Endothelial cell of umbilical vein (primary cell): ENCODE measurements around the gene CCM2. TPM values are rescaled to one million over a fixed set of nuclear protein-coding genes. Genes with fewer than 3 reads are reported as not detected.

Source experiments
- BruUV-seq: library from RNA; stranded (reverse); fragments of 400-500 nt; replicated peaks from 2 replicates; lab custom pipeline; 2021; lab: Mats Ljungman, UMichigan
- CTCF ChIA-PET: fragments of 300-600, 350-600 bp; sonication (Branson Sonifier 250); formaldehyde crosslinking; loops from one replicate; lab custom pipeline; 2021; ENCODE audit warnings: antibody characterized with exemption, inconsistent platforms; lab: Charles Lee
- POLR2A ChIA-PET: fragments of 300-600, 350-600 bp; sonication (Branson Sonifier 250); formaldehyde crosslinking; loops from one replicate; lab custom pipeline; 2021; ENCODE audit warnings: antibody characterized with exemption, inconsistent platforms; lab: Charles Lee
- DNase-seq: peaks from one replicate; pipeline ENCODE4 v3.0.0-alpha.2; 2011; ENCODE audit warnings: low read depth, low spot score
- FAIRE-seq: peaks from 2 replicates; lab custom pipeline; 2011; peaks lifted over from hg19 to GRCh38; lab: Jason Lieb, UNC
- H2AFZ ChIP-seq: 2 replicates; pipeline ENCODE4 v1.6.0; 2012; ENCODE audit warnings: low read depth, low read length, control low read depth, inconsistent platforms
- H3K27ac ChIP-seq: 2 replicates; pipeline ENCODE4 v1.5.1; 2011; ENCODE audit warnings: low read depth, mild to moderate bottlenecking, control low read depth, low read length, moderate library complexity; ENCODE audit not compliant: insufficient read depth
- H3K27me3 ChIP-seq, 2 experiments: 2 replicates each; pipeline versions ENCODE4 v1.6.0 to v1.6.1; 2011; ENCODE audit warnings: low read length in 2 of 2, mixed read lengths in 1 of 2; ENCODE audit not compliant: control insufficient read depth in 2 of 2, insufficient read depth in 2 of 2
- H3K36me3 ChIP-seq, 2 experiments: 2 replicates in 1 of 2; 3 replicates in 1 of 2; pipeline ENCODE4 v1.5.1; 2011; ENCODE audit warnings: low read length in 2 of 2, mild to moderate bottlenecking in 1 of 2, moderate library complexity in 1 of 2; ENCODE audit not compliant: control insufficient read depth in 2 of 2, insufficient read depth in 2 of 2; ENCODE audit errors: extremely low read depth in 1 of 2
- H3K4me1 ChIP-seq: 3 replicates; pipeline ENCODE4 v1.5.1; 2011; ENCODE audit warnings: mild to moderate bottlenecking, low read length; ENCODE audit not compliant: control insufficient read depth, insufficient read depth; ENCODE audit errors: extremely low read depth
- H3K4me2 ChIP-seq: 2 replicates; pipeline ENCODE4 v1.6.1; 2011; ENCODE audit warnings: low read length, control low read depth, mixed read lengths; ENCODE audit not compliant: insufficient read depth
- H3K4me3 ChIP-seq, 3 experiments: fragments of 200-600 bp in 1 of 3; sonication (generic), shearing (Covaris generic) in 1 of 3; replicated peaks in 1 of 3; 2 replicates each; pipeline ENCODE4 v1.5.1; 2011 to 2016; ENCODE audit warnings: control low read depth in 3 of 3, low read length in 3 of 3, mild to moderate bottlenecking in 2 of 3, inconsistent platforms in 1 of 3, low read depth in 1 of 3, moderate library complexity in 1 of 3; ENCODE audit not compliant: insufficient read depth in 1 of 3
- H3K79me2 ChIP-seq: 2 replicates; pipeline ENCODE4 v1.6.0; 2012; ENCODE audit warnings: low read length, inconsistent platforms; ENCODE audit not compliant: control insufficient read depth, insufficient read depth
- H3K9ac ChIP-seq: replicated peaks from 2 replicates; pipeline ENCODE3; 2011; ENCODE audit warnings: low read length, control low read depth; ENCODE audit not compliant: insufficient read depth; ENCODE audit errors: extremely low read depth
- H3K9me1 ChIP-seq: replicated peaks from 3 replicates; pipeline ENCODE4 v1.6.0; 2011; ENCODE audit warnings: mild to moderate bottlenecking, low read length; ENCODE audit not compliant: control insufficient read depth, insufficient read depth; ENCODE audit errors: extremely low read depth
- H3K9me3 ChIP-seq: replicated peaks from 2 replicates; pipeline ENCODE4 v1.5.1; 2012; ENCODE audit warnings: low read length, inconsistent platforms; ENCODE audit not compliant: control insufficient read depth, insufficient read depth
- H4K20me1 ChIP-seq: replicated peaks from 2 replicates; pipeline ENCODE3; 2011; ENCODE audit warnings: mild to moderate bottlenecking, low read length; ENCODE audit not compliant: control insufficient read depth, insufficient read depth; ENCODE audit errors: extremely low read depth
- EZH2 ChIP-seq: IDR thresholded peaks from 2 replicates; pipeline ENCODE4 v1.6.1; 2012; ENCODE audit warnings: borderline replicate concordance, low read depth, mild to moderate bottlenecking, moderate library complexity, low read length, inconsistent platforms; ENCODE audit not compliant: severe bottlenecking
- FOS ChIP-seq: IDR thresholded peaks from 2 replicates; pipeline ENCODE4 v1.6.1; 2011; ENCODE audit warnings: mild to moderate bottlenecking, low read length, moderate library complexity, borderline replicate concordance; ENCODE audit not compliant: insufficient read depth
- GATA2 ChIP-seq: IDR thresholded peaks from 2 replicates; pipeline ENCODE4 v1.7.0; 2011; ENCODE audit warnings: low read depth, mild to moderate bottlenecking, moderate library complexity, mixed read lengths, low read length; ENCODE audit not compliant: insufficient read length, insufficient read depth
- JUN ChIP-seq: IDR thresholded peaks from 2 replicates; pipeline ENCODE4 v1.6.1; 2011; ENCODE audit warnings: borderline replicate concordance, low read depth; ENCODE audit not compliant: insufficient read length, insufficient read depth
- MYC ChIP-seq: IDR thresholded peaks from one replicate; pipeline ENCODE4 v1.6.1; 2011; ENCODE audit warnings: mild to moderate bottlenecking, low read depth, low read length
- POLR2A ChIP-seq: IDR thresholded peaks from 2 replicates; pipeline ENCODE4 v1.6.1; 2012; ENCODE audit warnings: low read depth, mild to moderate bottlenecking, control low read depth, low read length
- POLR2AphosphoS5 ChIP-seq: IDR thresholded peaks from 2 replicates; pipeline ENCODE4 v1.6.1; 2012; ENCODE audit warnings: low read depth, mild to moderate bottlenecking, control low read depth, low read length, moderate library complexity; ENCODE audit not compliant: insufficient read depth
- dilution Hi-C: fragments of 300-500 bp; cut with MboI; formaldehyde crosslinking; loops from one replicate; pipeline ENCODE4 v1.15.0; 2019; ENCODE audit warnings: low sequenced_read_pairs; ENCODE audit not compliant: extremely low pct_ligation_motif_present
- intact Hi-C: fragments of 100-400 bp; cut with micrococcal nuclease; formaldehyde crosslinking; loops from one replicate; pipeline ENCODE4 v1.10.0; 2022
- polyA plus RNA-seq, 4 experiments: library from polyadenylated mRNA; depleted of rRNA in 3 of 4; stranded (reverse) in 3 of 4; unstranded in 1 of 4; fragments of >200 nt; gene quantifications; 2 replicates each; pipeline versions ENCODE4 v1.2.1 to v1.2.3, GENCODE V29; 2011 to 2012; ENCODE audit warnings: missing spikeins in 1 of 4
- total RNA-seq: library from RNA; stranded (reverse); gene quantifications from 2 replicates; pipeline ENCODE4 v1.2.3, GENCODE V29; 2021
- TF ChIP-seq, protein P1 (sequence below), 2 donors: IDR thresholded peaks; 1 replicate in 1 of 2; 2 replicates in 1 of 2; pipeline ENCODE4 v1.5.1; 2011; ENCODE audit warnings: low read length in 2 of 2, mild to moderate bottlenecking in 2 of 2, moderate library complexity in 2 of 2, control low read depth in 1 of 2, inconsistent platforms in 1 of 2, low read depth in 1 of 2; ENCODE audit not compliant: insufficient read depth in 1 of 2; ENCODE audit errors: extremely low read depth in 1 of 2
- TF ChIP-seq, protein P2 (sequence below): IDR thresholded peaks from 2 replicates; pipeline ENCODE4 v1.6.1; 2011; ENCODE audit not compliant: insufficient read depth, insufficient read length

CCM2 gene
- total and polyA plus RNA-seq, 2 donors (not counting 3 experiments of a cell fraction or from before 2014, with no cell fraction given) = 66.1 to 70.4 TPM

DNA sequence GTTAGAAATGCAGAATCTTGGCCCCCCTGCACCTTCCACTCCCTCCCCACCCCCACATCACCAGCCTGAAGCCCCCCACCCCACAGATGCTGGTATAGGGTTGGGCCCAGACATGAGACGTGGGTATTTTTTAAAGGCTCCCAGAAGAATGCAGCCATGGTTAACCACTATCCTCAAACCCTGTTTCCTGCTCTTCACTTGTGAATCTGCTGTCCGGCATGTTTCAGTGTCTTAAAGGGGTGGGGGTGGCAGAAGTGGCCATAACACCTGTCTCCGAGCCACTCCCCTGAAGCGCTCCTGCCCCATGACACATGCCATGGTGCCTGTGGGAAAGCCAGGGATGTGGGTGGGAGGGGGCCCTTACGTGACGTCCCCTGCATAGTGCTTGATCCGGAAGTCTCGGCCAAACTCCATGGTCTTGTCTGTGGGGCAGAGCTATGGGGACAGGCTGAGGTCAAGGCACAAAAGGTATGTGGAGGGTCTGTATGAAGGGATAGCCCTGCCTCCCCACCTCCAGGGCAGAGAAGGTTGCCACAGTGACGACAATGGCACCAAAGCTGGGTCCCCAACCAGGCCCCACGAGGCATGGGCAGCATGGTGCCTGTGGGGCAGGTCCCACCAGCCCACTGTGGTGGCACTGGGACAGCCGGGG is 30.8 kb upstream of the CCM2 start:
- TF ChIP-seq POLR2AphosphoS5 (no peak), JUN (no peak), FOS (no peak), MYC (no peak), GATA2 (no peak), POLR2A (no peak), EZH2 (no peak)
- TF ChIP-seq, protein P1, sequence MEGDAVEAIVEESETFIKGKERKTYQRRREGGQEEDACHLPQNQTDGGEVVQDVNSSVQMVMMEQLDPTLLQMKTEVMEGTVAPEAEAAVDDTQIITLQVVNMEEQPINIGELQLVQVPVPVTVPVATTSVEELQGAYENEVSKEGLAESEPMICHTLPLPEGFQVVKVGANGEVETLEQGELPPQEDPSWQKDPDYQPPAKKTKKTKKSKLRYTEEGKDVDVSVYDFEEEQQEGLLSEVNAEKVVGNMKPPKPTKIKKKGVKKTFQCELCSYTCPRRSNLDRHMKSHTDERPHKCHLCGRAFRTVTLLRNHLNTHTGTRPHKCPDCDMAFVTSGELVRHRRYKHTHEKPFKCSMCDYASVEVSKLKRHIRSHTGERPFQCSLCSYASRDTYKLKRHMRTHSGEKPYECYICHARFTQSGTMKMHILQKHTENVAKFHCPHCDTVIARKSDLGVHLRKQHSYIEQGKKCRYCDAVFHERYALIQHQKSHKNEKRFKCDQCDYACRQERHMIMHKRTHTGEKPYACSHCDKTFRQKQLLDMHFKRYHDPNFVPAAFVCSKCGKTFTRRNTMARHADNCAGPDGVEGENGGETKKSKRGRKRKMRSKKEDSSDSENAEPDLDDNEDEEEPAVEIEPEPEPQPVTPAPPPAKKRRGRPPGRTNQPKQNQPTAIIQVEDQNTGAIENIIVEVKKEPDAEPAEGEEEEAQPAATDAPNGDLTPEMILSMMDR (IDR thresholded peaks at IDR 0.05; ENCODE audit: extremely low read depth in 1 of 2, insufficient read depth in 1 of 2, low read depth in 1 of 2, low read length in 2 of 2) = no peak
- TF ChIP-seq, protein P2, sequence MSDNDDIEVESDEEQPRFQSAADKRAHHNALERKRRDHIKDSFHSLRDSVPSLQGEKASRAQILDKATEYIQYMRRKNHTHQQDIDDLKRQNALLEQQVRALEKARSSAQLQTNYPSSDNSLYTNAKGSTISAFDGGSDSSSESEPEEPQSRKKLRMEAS = no peak
- H3K9me3 ChIP-seq = no peaks in the 10 kb centered on the region
- no peaks in the 10 kb centered on the region for H3K9me1 ChIP-seq
- FAIRE-seq = no peak
- intact Hi-C loops = no loop called here
- no peak overlapping the region for H3K4me2 ChIP-seq
- no TSS peak for BruUV-seq
- H2AFZ ChIP-seq = no peak overlapping the region
- no peaks in the 10 kb centered on the region for H3K4me1 ChIP-seq
- DNase-seq = no peak
- dilution Hi-C loops = no loop called here
- no peak overlapping the region for H3K9ac ChIP-seq
- H3K4me3 ChIP-seq = no peak overlapping the region
- H4K20me1 ChIP-seq = no peaks in the 10 kb centered on the region
- CTCF ChIA-PET = interaction anchor here (0.5 to 10.0 kb wide), 2 partner anchors 165 to 283 kb away, joined by 3 to 585 read pairs; no protein-coding TSS in a partner anchor
- no peaks in the 10 kb centered on the region for H3K79me2 ChIP-seq
- POLR2A ChIA-PET = no interaction called here
- no peak overlapping the region for H3K27ac ChIP-seq
- H3K36me3 ChIP-seq = no peaks in the 10 kb centered on the region
- H3K27me3 ChIP-seq = no peaks in the 10 kb centered on the region
